Bone marrow (tissue), 2 donors: Measurements from ENCODE around the gene CRYGS.
"Not testable (repeated sequence)": the region's sequence is repeated elsewhere in the genome, so short reads cannot be mapped to it uniquely, and the experiment has no call there.

Experiments
- DNase-seq, 2 donors: peaks; one replicate each; lab custom pipeline; 2025; lab: John Stamatoyannopoulos, UW

CRYGS gene

GRCh38 chr3:186519021-186519658 is 25.0 kb downstream of the CRYGS start:
- DNase-seq, result peak in 1 of 2 donors; percentile 96

- DNase-seq, result no peak
Measured at GRCh38 chr3:186517218-186517617, 27.0 kb downstream of the CRYGS start.

GRCh38 chr3:186516646-186517045 is 27.5 kb downstream of the CRYGS start:
- DNase-seq, result no peak

- peak in 1 of 2 donors; percentile 85 for DNase-seq
Measured at GRCh38 chr3:186515125-186515524, 29.1 kb downstream of the CRYGS start.

- DNase-seq, result no peak
Measured at GRCh38 chr3:186514296-186515002, 29.7 kb downstream of the CRYGS start.

GRCh38 chr3:186513386-186513785 is 30.8 kb downstream of the CRYGS start:
- DNase-seq, result no peak

GRCh38 chr3:186512570-186513302 is 31.4 kb downstream of the CRYGS start:
- DNase-seq, result no peak

- DNase-seq, result no peak
Measured at GRCh38 chr3:186511702-186512101, 32.5 kb downstream of the CRYGS start.

GRCh38 chr3:186511245-186511644 is 32.9 kb downstream of the CRYGS start:
- DNase-seq, result no peak

GRCh38 chr3:186510374-186511079 is 33.7 kb downstream of the CRYGS start:
- no peak for DNase-seq

- no peak for DNase-seq
Measured at GRCh38 chr3:186509423-186509822, 34.8 kb downstream of the CRYGS start.

GRCh38 chr3:186506857-186507256 is 37.3 kb downstream of the CRYGS start:
- no peak for DNase-seq

- no peak for DNase-seq
Measured at GRCh38 chr3:186506191-186506739, 37.9 kb downstream of the CRYGS start.

- DNase-seq, result no peak
Measured at GRCh38 chr3:186502966-186503712, 41.0 kb downstream of the CRYGS start.

GRCh38 chr3:186502138-186502948 is 41.8 kb downstream of the CRYGS start:
- no peak for DNase-seq

- DNase-seq, result not testable (repeated sequence)
Measured at GRCh38 chr3:186499949-186500348, 44.2 kb downstream of the CRYGS start.

GRCh38 chr3:186498022-186498421 is 46.2 kb downstream of the CRYGS start:
- DNase-seq, result not testable (repeated sequence)

GRCh38 chr3:186497608-186498007 is 46.6 kb downstream of the CRYGS start:
- no peak for DNase-seq

- no peak for DNase-seq
Measured at GRCh38 chr3:186496635-186497034, 47.5 kb downstream of the CRYGS start.

GRCh38 chr3:186496016-186496415 is 48.2 kb downstream of the CRYGS start:
- no peak for DNase-seq
